ENCODE results near the gene MSI2. TPM values are rescaled to one million over a fixed set of nuclear protein-coding genes. Genes with fewer than 3 reads are reported as not detected.

MSI2 gene
- polyA plus RNA-seq, 4 donors = 85.9 to 104 (median 97.5) TPM

- no peak for DNase-seq (ENCODE audit: low read depth in 4 of 4, low spot score in 2 of 4)
These were observed 211.5 kb downstream of the MSI2 start for GRCh38 chr17:57467801-57468200.

DNA sequence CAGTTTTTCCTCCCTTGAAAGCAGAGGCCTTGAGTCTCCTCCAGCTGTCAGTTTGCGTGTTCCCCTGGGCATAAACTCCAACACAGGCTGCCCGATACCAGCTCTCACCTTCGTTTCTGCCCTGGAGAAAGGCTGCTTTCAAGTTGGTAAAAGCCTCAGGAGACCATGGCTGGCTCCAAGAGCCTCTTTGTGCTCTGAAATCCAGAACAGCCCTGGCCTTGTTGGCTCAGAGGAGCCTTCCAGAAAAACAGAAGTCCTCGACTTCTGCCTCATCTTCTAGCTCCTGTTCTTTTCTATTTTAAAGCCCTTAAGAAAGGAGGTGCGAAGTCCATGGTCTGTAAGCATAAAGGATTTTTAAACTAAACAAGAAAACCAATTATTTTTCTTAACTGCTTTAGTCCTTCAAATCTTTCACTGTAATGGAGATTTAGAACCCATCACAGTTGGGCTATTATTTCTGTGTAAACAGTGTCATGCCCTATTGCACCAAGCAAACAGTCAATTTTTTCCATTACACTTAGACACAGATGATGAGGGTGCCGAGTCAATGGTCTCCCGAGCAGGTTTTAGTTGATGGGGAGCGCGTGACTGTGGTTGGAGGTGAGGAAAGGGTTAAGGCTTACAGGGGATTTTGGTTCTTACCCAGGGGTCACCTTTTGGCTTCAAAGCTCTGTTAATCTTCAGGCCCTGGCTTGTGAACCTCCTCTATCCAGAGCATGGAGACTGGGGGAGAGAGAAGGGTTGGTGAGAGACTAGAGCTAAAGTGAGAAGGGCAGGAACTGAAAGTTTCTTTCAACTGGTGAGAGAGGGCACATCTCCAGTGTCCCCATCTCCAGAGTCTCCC is 212.8 kb downstream of the MSI2 start:
- DNase-seq (ENCODE audit: low read depth in 4 of 4, low spot score in 2 of 4) = no peak

DNA sequence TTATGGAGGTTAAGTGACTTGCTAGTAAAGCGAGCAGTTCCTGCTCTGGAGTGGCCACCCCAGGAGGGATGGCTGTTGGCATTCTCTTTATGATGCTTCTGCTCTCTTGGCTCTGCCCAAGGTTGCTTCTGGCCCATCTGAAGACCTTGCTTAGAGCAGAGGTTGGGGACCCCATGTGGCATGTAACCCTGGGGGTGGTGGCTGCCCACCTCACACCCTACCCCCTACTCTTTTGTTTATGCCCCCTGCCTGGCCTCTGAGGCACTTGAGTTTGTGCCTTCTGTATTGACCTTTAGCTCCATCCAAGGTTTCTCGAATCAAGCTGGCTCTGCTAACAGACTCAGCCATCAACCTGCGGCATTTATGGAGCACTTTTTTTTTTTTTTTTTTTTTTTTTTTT is 214.6 kb downstream of the MSI2 start:
- DNase-seq (ENCODE audit: low read depth in 4 of 4, low spot score in 2 of 4) = no peak

DNA sequence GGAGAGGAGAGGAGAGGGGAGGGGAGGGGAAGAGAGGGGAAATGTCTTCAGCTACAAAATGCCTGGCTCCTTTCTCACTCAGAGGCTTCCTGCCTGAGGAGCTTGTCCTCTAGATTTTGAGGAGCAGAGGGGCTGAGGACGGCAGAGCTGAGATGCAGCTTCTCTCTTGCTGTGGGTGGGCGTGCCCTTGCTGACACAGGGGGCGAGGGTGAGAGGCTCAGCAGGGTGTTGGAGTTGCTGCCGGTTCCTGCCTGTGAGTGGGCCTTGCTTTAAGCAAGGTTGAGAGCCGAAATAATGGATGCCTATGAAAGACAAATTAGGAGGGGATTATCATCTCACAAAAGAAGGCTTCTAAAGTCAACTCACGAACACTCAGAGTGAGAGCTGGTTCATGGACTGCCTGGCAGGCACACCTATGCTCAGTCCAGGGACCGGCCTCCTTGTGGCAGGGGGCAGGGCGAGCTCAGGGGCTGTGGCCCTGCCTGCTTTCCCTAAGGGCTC is 215.6 kb downstream of the MSI2 start:
- no peak for DNase-seq (ENCODE audit: low read depth in 4 of 4, low spot score in 2 of 4)

- no peak for DNase-seq (ENCODE audit: low read depth in 4 of 4, low spot score in 2 of 4)
These were observed 219.5 kb downstream of the MSI2 start for GRCh38 chr17:57475796-57476195.

- DNase-seq (ENCODE audit: low read depth in 4 of 4, low spot score in 2 of 4) = no peak
These were observed 221.4 kb downstream of the MSI2 start for GRCh38 chr17:57477522-57478362.

DNA sequence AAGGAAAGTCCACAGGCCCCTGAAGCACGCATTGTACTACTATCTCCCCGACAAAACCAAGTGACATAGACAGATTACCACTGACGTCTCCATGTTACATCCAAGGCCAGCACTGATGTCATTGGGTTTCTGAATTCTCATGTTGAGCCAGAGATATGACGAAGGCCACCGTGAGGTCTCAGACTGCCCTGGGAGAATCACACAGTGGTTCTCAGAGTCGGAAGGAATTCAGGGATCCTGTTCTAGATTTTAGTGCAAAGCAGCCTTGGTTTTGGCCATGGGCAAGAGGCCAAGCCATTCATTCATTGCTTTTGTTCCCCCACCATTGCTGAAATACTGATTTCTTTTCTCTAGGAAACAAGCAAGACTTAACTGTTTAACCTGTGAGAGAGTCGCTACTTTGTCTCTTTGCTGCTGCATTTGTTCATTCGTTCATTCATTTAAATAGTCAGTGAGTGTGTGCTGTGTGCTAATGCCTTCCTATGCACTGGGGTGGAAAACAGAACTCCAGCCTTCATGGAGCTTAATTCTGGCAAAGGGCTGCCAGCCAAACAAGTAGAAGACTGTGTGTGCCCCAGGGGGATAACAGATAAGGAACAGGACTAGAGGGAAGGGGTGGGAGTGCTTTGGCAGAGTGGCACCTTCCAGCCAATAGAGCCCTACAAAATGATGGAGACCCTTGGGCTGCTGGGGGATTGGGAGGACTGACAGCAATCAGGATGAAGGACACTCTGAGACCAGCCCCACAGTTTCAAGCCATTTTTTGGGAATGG is 222.3 kb downstream of the MSI2 start:
- no peak for DNase-seq (ENCODE audit: low read depth in 4 of 4, low spot score in 2 of 4)

DNA sequence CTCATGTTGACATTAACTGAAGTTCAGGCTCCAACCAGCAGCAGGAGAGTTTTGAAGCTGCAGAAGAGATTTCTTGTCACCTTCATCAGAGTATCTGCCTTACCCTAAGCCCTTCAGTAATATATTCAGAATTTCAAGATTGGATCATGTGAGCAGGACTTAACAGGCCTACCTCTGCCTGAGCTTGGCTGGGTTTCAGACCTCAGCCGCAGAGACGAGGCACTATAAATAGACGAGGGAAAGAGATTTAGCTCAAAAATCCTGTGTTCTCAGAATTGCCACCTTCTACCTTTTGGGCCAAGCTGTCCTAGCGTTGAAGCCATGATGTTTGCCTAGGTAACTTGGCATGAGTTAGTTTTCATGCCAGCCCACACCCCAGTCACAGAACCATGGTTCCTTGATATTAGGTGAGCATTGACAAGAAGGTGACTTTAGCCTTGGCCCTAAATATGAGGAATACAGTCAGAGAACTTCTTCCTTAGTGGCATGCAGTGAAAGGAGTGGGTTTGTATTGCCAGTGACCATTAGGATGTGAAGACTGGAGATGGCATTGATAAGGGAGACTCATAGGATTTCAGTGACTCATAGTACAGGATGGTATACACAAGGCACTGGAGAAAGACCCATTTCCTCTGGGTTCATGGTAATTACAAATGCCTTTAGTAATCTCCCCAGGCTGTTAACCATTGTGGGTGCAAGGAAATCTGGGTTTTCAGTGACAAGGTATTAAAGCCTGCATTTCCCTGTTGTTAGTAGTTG is 224.3 kb downstream of the MSI2 start:
- no peak for DNase-seq (ENCODE audit: low read depth in 4 of 4, low spot score in 2 of 4)

DNA sequence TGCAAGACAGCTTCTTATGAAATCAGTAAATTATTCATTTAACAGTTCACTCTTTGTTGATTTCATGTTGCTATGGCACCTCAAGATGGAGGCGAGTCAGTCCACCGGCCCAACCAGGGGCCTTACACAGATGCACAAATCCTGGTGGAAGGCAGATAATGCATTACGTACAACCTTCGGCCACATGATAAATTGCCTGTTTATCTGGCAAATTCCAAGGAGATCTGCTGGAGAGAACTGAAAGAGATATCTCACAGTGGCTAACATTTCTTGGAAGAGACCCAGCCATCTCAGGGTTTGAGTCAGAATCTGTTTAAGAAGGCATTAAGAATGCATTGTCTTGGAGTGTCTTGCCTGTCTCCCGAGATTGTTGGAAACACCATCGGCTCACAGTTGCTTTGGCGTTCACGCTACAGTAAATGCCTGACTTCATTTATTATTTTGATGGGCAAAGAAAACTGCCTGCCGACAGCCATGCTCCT is 225.6 kb downstream of the MSI2 start:
- DNase-seq (ENCODE audit: low read depth in 4 of 4, low spot score in 2 of 4) = no peak

DNA sequence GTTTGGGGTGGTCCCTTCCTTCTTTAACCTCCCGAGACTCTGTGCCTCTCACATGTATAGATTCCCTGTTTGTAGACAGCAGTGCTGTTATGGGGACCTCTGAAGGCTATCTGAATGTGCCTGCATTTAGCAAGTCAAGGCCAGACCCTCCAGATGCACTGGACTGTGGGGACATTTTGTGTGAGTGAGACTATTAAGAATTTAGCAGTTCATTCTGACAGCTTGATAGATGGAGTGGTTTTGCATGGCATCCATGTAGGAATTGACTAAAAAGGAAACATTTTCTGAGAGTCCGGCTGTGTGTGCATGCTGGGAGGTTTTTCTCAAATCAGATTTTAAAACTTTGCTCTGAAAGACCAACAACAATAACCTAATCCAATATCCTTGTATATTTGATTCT is 226.3 kb downstream of the MSI2 start:
- DNase-seq (ENCODE audit: low read depth in 4 of 4, low spot score in 2 of 4) = no peak

DNA sequence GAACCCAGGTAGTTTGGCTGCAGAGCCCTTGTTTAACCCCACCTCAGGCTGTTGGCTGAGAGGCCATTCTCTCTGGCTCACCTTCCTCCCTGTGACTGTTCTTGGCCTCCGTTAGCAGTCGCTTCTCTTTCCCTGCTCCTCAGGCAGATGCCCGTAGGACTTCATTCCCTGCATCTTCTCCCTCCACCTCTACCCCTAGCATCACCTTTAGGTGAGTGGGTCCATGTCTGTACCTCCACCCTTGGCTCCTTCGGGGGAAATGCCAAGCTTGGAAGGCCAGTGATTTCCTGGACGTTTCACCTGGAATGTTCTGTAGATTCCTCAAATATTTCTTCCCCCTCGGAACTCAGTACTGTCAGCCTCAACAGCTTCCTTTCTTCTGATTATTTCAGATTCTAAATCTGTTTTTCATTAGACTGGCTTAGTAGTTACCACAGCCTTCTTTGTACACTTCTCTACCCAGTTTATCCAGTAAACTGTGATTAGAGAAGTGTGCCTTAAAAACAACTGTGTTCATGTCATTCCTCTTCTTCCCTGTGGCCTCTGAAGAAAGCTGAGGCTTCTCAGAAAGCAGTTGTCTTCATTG is 227.9 kb downstream of the MSI2 start:
- no peak for DNase-seq (ENCODE audit: low read depth in 4 of 4, low spot score in 2 of 4)

- no peak for DNase-seq (ENCODE audit: low read depth in 4 of 4, low spot score in 2 of 4)
These were observed 228.7 kb downstream of the MSI2 start for GRCh38 chr17:57484826-57485565.

DNA sequence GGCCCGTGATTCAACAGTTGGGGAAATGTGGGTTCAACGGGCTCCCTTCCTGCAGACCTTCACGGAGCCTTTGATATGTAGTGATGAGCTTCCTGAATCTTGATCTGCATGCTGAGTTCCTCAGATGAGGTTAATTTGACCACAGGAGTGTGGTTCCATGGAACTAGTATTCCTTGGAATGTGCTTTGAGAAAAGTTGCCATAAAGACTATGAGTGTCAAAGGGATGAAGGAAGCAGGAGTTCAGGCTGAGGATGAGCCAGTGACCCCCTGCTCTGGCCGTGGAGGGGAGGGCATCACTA is 229.2 kb downstream of the MSI2 start:
- DNase-seq (ENCODE audit: low read depth in 4 of 4, low spot score in 2 of 4) = no peak

DNA sequence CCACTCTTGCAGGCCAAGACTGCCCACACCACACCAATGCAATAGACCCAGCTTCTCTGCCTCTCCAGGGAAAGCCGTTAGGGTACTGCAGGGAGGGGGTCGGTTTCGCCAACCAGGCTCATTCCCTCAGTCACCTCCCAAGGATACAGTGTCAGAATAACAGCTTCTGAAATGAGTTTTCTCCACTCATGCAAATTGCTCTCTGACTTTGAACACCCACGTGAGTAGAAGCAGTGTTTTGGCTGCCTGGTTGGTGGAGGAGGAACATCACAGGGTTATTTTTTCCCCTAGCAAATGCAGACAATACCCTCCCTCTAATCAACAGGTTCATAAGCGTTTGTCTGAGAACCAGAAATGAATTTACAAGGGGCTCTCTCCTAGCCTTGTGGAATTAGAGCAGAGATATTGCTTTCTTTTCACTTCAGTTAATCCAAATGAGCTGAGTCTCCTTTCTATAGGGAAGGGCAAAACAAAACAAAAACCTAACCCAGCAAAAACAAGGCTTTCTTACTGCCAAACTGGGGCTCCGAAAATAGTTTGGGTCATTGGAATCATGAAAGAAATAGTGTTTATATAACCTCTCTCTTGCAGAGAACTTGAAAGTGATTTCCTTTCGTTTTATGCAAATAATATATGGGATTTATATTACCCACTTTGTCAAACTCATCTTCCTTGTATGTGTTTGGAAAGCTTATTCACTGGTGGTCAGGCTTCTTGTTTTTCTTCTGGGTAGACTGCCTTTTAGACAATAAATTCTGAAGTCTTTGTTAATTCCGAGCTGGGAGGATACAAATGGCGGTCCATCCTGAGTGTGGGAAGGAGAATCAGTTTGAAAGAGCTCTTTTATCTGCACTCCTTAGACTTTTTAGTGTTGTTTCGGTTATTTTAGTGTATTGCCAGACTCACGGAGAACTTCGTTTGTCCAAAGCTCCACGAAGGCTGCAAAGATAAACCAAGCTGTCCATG is 229.9 kb downstream of the MSI2 start:
- DNase-seq (ENCODE audit: low read depth in 4 of 4, low spot score in 2 of 4) = no peak

- no peak for DNase-seq (ENCODE audit: low read depth in 4 of 4, low spot score in 2 of 4)
These were observed 230.6 kb downstream of the MSI2 start for GRCh38 chr17:57486882-57487301.

DNA sequence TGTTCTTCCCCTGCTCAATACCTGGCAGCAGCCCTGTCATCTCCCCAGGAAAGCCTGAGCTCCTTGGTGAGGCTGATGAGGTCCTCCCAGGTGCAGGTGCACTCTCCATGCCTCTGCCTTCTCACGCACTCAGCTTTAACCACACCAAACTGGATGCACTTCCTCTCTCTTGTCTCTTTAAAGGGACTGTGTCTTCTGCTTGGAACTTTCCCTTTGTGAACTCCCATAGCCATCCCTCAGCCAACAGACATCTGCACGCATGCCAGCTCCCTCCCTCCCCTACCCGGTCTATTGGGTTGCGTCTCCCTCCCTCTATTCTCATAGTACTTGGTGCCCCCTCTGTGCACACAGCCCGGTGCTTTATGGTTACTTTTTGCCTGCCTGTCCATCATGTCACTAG is 231.2 kb downstream of the MSI2 start:
- DNase-seq (ENCODE audit: low read depth in 4 of 4, low spot score in 2 of 4) = no peak

GRCh38 chr17:57488856-57489255 is 232.5 kb downstream of the MSI2 start:
- no peak for DNase-seq (ENCODE audit: low read depth in 4 of 4, low spot score in 2 of 4)

DNA sequence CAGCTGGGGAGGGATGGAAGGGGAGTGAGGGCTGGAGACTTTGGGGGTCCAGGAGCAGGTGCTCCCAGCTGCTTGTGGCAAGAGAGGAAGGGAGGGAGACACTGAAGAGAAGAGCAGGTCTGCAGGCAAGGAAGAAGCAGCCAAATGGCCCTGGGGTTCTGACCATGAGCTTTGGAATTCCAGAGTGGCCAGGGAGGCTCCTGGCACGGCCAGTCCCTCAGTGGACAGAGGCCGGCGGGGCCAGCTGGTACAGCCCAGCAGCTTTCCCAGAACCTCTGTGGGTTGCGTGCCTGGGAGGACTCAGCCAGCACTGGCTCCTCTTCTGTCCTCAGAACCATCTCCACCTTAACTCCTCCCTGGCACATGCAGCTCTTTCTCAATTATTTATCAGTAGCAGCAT is 233.0 kb downstream of the MSI2 start:
- no peak for DNase-seq (ENCODE audit: low read depth in 4 of 4, low spot score in 2 of 4)

Measured in left renal cortex interstitium (tissue), 4 donors.